Activated effector memory CD4-positive, alpha-beta T cell treated with anti-CD3 and anti-CD28 coated beads, Interleukin-2, amount 50 U/mL, for 16 hours (primary cell): ENCODE data around the gene CYTH3.
A peak's percentile ranks its signal among the peaks of the same experiment; 100 is the strongest.
"Not testable (repeated sequence)": the region's sequence is repeated elsewhere in the genome, so short reads cannot be mapped to it uniquely, and the experiment has no call there.

Experiments used
- DNase-seq: peaks from one replicate; pipeline ENCODE4 v3.0.0-alpha.2; 2020

The CYTH3 gene

GRCh38 chr7:6163402-6163801 lies 109.0 kb downstream of the CYTH3 start:
- DNase-seq = no peak

- DNase-seq = peak; percentile 41
These were observed 109.6 kb downstream of the CYTH3 start for GRCh38 chr7:6162650-6163366.

GRCh38 chr7:6162331-6162620 lies 110.1 kb downstream of the CYTH3 start:
- no peak for DNase-seq

GRCh38 chr7:6161463-6162330 lies 110.7 kb downstream of the CYTH3 start:
- no peak for DNase-seq

GRCh38 chr7:6160191-6160623 lies 112.2 kb downstream of the CYTH3 start:
- no peak for DNase-seq

GRCh38 chr7:6159524-6160031 lies 112.8 kb downstream of the CYTH3 start:
- no peak for DNase-seq

- no peak for DNase-seq
These were observed 113.3 kb downstream of the CYTH3 start for GRCh38 chr7:6159097-6159483.

- no peak for DNase-seq
These were observed 113.9 kb downstream of the CYTH3 start for GRCh38 chr7:6158424-6159096.

- no peak for DNase-seq
These were observed 114.6 kb downstream of the CYTH3 start for GRCh38 chr7:6157685-6158423.

- no peak for DNase-seq
These were observed 115.7 kb downstream of the CYTH3 start for GRCh38 chr7:6156734-6157133.

GRCh38 chr7:6155596-6155995 lies 116.8 kb downstream of the CYTH3 start:
- peak; percentile 14 for DNase-seq

- peak; percentile 58 for DNase-seq
These were observed 117.7 kb downstream of the CYTH3 start for GRCh38 chr7:6154542-6155404.

GRCh38 chr7:6153646-6154541 lies 118.5 kb downstream of the CYTH3 start:
- DNase-seq = no peak

- no peak for DNase-seq
These were observed 120.3 kb downstream of the CYTH3 start for GRCh38 chr7:6151994-6152735.

- DNase-seq = not testable (repeated sequence)
These were observed 120.9 kb downstream of the CYTH3 start for GRCh38 chr7:6151527-6151926.

- no peak for DNase-seq
These were observed 122.4 kb downstream of the CYTH3 start for GRCh38 chr7:6149996-6150395.

GRCh38 chr7:6148724-6149360 lies 123.6 kb downstream of the CYTH3 start:
- DNase-seq = no peak

- DNase-seq = peak; percentile 28
These were observed 124.8 kb downstream of the CYTH3 start for GRCh38 chr7:6147627-6148026.

GRCh38 chr7:6146666-6147065 lies 125.8 kb downstream of the CYTH3 start:
- peak; percentile 41 for DNase-seq
